Stimulated activated CD4-positive, alpha-beta T cell treated with anti-CD3 and anti-CD28 coated beads, Interleukin-1b, Interleukin-23, amount 100 ng/mL, for 1 hour (primary cell): Measurements from ENCODE around the gene SSPN.

ENCODE experiments used
- DNase-seq, 2 donors: peaks; one replicate each; pipeline ENCODE4 v3.0.0-alpha.2; 2020; ENCODE audit warnings: low read depth in 2 of 2

Gene SSPN

GRCh38 chr12:26187014-26187798 lies 8.2 kb upstream of the SSPN start:
- no peak for DNase-seq

GRCh38 chr12:26188127-26188526 lies 7.2 kb upstream of the SSPN start:
- no peak for DNase-seq

GRCh38 chr12:26188641-26189040 lies 6.7 kb upstream of the SSPN start:
- no peak for DNase-seq

GRCh38 chr12:26192142-26192541 lies 3.2 kb upstream of the SSPN start:
- no peak for DNase-seq

GRCh38 chr12:26193539-26193938 lies 1.8 kb upstream of the SSPN start:
- no peak for DNase-seq

- no peak for DNase-seq
These were observed 458 bp downstream of the SSPN start for GRCh38 chr12:26195641-26196420.

GRCh38 chr12:26196421-26196716 lies 996 bp downstream of the SSPN start:
- DNase-seq, result no peak

GRCh38 chr12:26197832-26198231 lies 2.5 kb downstream of the SSPN start:
- no peak for DNase-seq

- no peak for DNase-seq
These were observed 3.4 kb downstream of the SSPN start for GRCh38 chr12:26198742-26199141.

- DNase-seq, result no peak
These were observed 7.9 kb downstream of the SSPN start for GRCh38 chr12:26203167-26203780.

- no peak for DNase-seq
These were observed 9.4 kb downstream of the SSPN start for GRCh38 chr12:26204612-26205289.

GRCh38 chr12:26205298-26205697 lies 9.9 kb downstream of the SSPN start:
- no peak for DNase-seq

- DNase-seq, result no peak
These were observed 10.6 kb downstream of the SSPN start for GRCh38 chr12:26205941-26206340.

- no peak for DNase-seq
These were observed 16.0 kb downstream of the SSPN start for GRCh38 chr12:26211331-26211730.

- DNase-seq, result no peak
These were observed 17.0 kb downstream of the SSPN start for GRCh38 chr12:26212396-26212795.

GRCh38 chr12:26212988-26213387 lies 17.6 kb downstream of the SSPN start:
- no peak for DNase-seq

GRCh38 chr12:26214121-26214520 lies 18.7 kb downstream of the SSPN start:
- DNase-seq, result no peak

- no peak for DNase-seq
These were observed 24.4 kb downstream of the SSPN start for GRCh38 chr12:26219736-26220135.

- no peak for DNase-seq
These were observed 29.3 kb downstream of the SSPN start for GRCh38 chr12:26224657-26225056.

- DNase-seq, result no peak
These were observed 30.7 kb downstream of the SSPN start for GRCh38 chr12:26226122-26226521.

- no peak for DNase-seq
These were observed 31.4 kb downstream of the SSPN start for GRCh38 chr12:26226629-26227360.

- DNase-seq, result no peak
These were observed 32.0 kb downstream of the SSPN start for GRCh38 chr12:26227361-26227745.
